Endothelial cell of umbilical vein (primary cell): Measurements from ENCODE around the gene OPCML. TPM values are rescaled to one million over a fixed set of nuclear protein-coding genes. Genes with fewer than 3 reads are reported as not detected.

ENCODE experiments used
- BruUV-seq: library from RNA; stranded (reverse); fragments of 400-500 nt; replicated peaks from 2 replicates; lab custom pipeline; 2021; lab: Mats Ljungman, UMichigan
- CTCF ChIA-PET: fragments of 300-600, 350-600 bp; sonication (Branson Sonifier 250); formaldehyde crosslinking; loops from one replicate; lab custom pipeline; 2021; ENCODE audit warnings: antibody characterized with exemption, inconsistent platforms; lab: Charles Lee
- POLR2A ChIA-PET: fragments of 300-600, 350-600 bp; sonication (Branson Sonifier 250); formaldehyde crosslinking; loops from one replicate; lab custom pipeline; 2021; ENCODE audit warnings: antibody characterized with exemption, inconsistent platforms; lab: Charles Lee
- DNase-seq: peaks from one replicate; pipeline ENCODE4 v3.0.0-alpha.2; 2011; ENCODE audit warnings: low read depth, low spot score
- FAIRE-seq: peaks from 2 replicates; lab custom pipeline; 2011; peaks lifted over from hg19 to GRCh38; lab: Jason Lieb, UNC
- H2AFZ ChIP-seq: 2 replicates; pipeline ENCODE4 v1.6.0; 2012; ENCODE audit warnings: low read depth, low read length, control low read depth, inconsistent platforms
- H3K27ac ChIP-seq: 2 replicates; pipeline ENCODE4 v1.5.1; 2011; ENCODE audit warnings: low read depth, mild to moderate bottlenecking, control low read depth, low read length, moderate library complexity; ENCODE audit not compliant: insufficient read depth
- H3K27me3 ChIP-seq, 2 experiments: 2 replicates each; pipeline versions ENCODE4 v1.6.0 to v1.6.1; 2011; ENCODE audit warnings: low read length in 2 of 2, mixed read lengths in 1 of 2; ENCODE audit not compliant: control insufficient read depth in 2 of 2, insufficient read depth in 2 of 2
- H3K36me3 ChIP-seq, 2 experiments: 2 replicates in 1 of 2; 3 replicates in 1 of 2; pipeline ENCODE4 v1.5.1; 2011; ENCODE audit warnings: low read length in 2 of 2, mild to moderate bottlenecking in 1 of 2, moderate library complexity in 1 of 2; ENCODE audit not compliant: control insufficient read depth in 2 of 2, insufficient read depth in 2 of 2; ENCODE audit errors: extremely low read depth in 1 of 2
- H3K4me1 ChIP-seq: 3 replicates; pipeline ENCODE4 v1.5.1; 2011; ENCODE audit warnings: mild to moderate bottlenecking, low read length; ENCODE audit not compliant: control insufficient read depth, insufficient read depth; ENCODE audit errors: extremely low read depth
- H3K4me2 ChIP-seq: 2 replicates; pipeline ENCODE4 v1.6.1; 2011; ENCODE audit warnings: low read length, control low read depth, mixed read lengths; ENCODE audit not compliant: insufficient read depth
- H3K4me3 ChIP-seq, 3 experiments: fragments of 200-600 bp in 1 of 3; sonication (generic), shearing (Covaris generic) in 1 of 3; replicated peaks in 1 of 3; 2 replicates each; pipeline ENCODE4 v1.5.1; 2011 to 2016; ENCODE audit warnings: control low read depth in 3 of 3, low read length in 3 of 3, mild to moderate bottlenecking in 2 of 3, inconsistent platforms in 1 of 3, low read depth in 1 of 3, moderate library complexity in 1 of 3; ENCODE audit not compliant: insufficient read depth in 1 of 3
- H3K79me2 ChIP-seq: 2 replicates; pipeline ENCODE4 v1.6.0; 2012; ENCODE audit warnings: low read length, inconsistent platforms; ENCODE audit not compliant: control insufficient read depth, insufficient read depth
- H3K9ac ChIP-seq: replicated peaks from 2 replicates; pipeline ENCODE3; 2011; ENCODE audit warnings: low read length, control low read depth; ENCODE audit not compliant: insufficient read depth; ENCODE audit errors: extremely low read depth
- H3K9me1 ChIP-seq: replicated peaks from 3 replicates; pipeline ENCODE4 v1.6.0; 2011; ENCODE audit warnings: mild to moderate bottlenecking, low read length; ENCODE audit not compliant: control insufficient read depth, insufficient read depth; ENCODE audit errors: extremely low read depth
- H3K9me3 ChIP-seq: replicated peaks from 2 replicates; pipeline ENCODE4 v1.5.1; 2012; ENCODE audit warnings: low read length, inconsistent platforms; ENCODE audit not compliant: control insufficient read depth, insufficient read depth
- H4K20me1 ChIP-seq: replicated peaks from 2 replicates; pipeline ENCODE3; 2011; ENCODE audit warnings: mild to moderate bottlenecking, low read length; ENCODE audit not compliant: control insufficient read depth, insufficient read depth; ENCODE audit errors: extremely low read depth
- CTCF ChIP-seq, 2 donors: IDR thresholded peaks; 1 replicate in 1 of 2; 2 replicates in 1 of 2; pipeline ENCODE4 v1.5.1; 2011; ENCODE audit warnings: low read length in 2 of 2, mild to moderate bottlenecking in 2 of 2, moderate library complexity in 2 of 2, control low read depth in 1 of 2, inconsistent platforms in 1 of 2, low read depth in 1 of 2; ENCODE audit not compliant: insufficient read depth in 1 of 2; ENCODE audit errors: extremely low read depth in 1 of 2
- EZH2 ChIP-seq: IDR thresholded peaks from 2 replicates; pipeline ENCODE4 v1.6.1; 2012; ENCODE audit warnings: borderline replicate concordance, low read depth, mild to moderate bottlenecking, moderate library complexity, low read length, inconsistent platforms; ENCODE audit not compliant: severe bottlenecking
- FOS ChIP-seq: IDR thresholded peaks from 2 replicates; pipeline ENCODE4 v1.6.1; 2011; ENCODE audit warnings: mild to moderate bottlenecking, low read length, moderate library complexity, borderline replicate concordance; ENCODE audit not compliant: insufficient read depth
- GATA2 ChIP-seq: IDR thresholded peaks from 2 replicates; pipeline ENCODE4 v1.7.0; 2011; ENCODE audit warnings: low read depth, mild to moderate bottlenecking, moderate library complexity, mixed read lengths, low read length; ENCODE audit not compliant: insufficient read length, insufficient read depth
- JUN ChIP-seq: IDR thresholded peaks from 2 replicates; pipeline ENCODE4 v1.6.1; 2011; ENCODE audit warnings: borderline replicate concordance, low read depth; ENCODE audit not compliant: insufficient read length, insufficient read depth
- MAX ChIP-seq: IDR thresholded peaks from 2 replicates; pipeline ENCODE4 v1.6.1; 2011; ENCODE audit not compliant: insufficient read depth, insufficient read length
- MYC ChIP-seq: IDR thresholded peaks from one replicate; pipeline ENCODE4 v1.6.1; 2011; ENCODE audit warnings: mild to moderate bottlenecking, low read depth, low read length
- POLR2A ChIP-seq: IDR thresholded peaks from 2 replicates; pipeline ENCODE4 v1.6.1; 2012; ENCODE audit warnings: low read depth, mild to moderate bottlenecking, control low read depth, low read length
- POLR2AphosphoS5 ChIP-seq: IDR thresholded peaks from 2 replicates; pipeline ENCODE4 v1.6.1; 2012; ENCODE audit warnings: low read depth, mild to moderate bottlenecking, control low read depth, low read length, moderate library complexity; ENCODE audit not compliant: insufficient read depth
- dilution Hi-C: fragments of 300-500 bp; cut with MboI; formaldehyde crosslinking; loops from one replicate; pipeline ENCODE4 v1.15.0; 2019; ENCODE audit warnings: low sequenced_read_pairs; ENCODE audit not compliant: extremely low pct_ligation_motif_present
- intact Hi-C: fragments of 100-400 bp; cut with micrococcal nuclease; formaldehyde crosslinking; loops from one replicate; pipeline ENCODE4 v1.10.0; 2022
- polyA plus RNA-seq, 4 experiments: library from polyadenylated mRNA; depleted of rRNA in 3 of 4; stranded (reverse) in 3 of 4; unstranded in 1 of 4; fragments of >200 nt; gene quantifications; 2 replicates each; pipeline versions ENCODE4 v1.2.1 to v1.2.3, GENCODE V29; 2011 to 2012; ENCODE audit warnings: missing spikeins in 1 of 4
- total RNA-seq: library from RNA; stranded (reverse); gene quantifications from 2 replicates; pipeline ENCODE4 v1.2.3, GENCODE V29; 2021

The OPCML gene
- total and polyA plus RNA-seq, 2 donors (not counting 3 experiments of a cell fraction or from before 2014, with no cell fraction given) = not detected

- H3K9me3 ChIP-seq = no peaks in the 10 kb centered on the region
- CTCF ChIA-PET = no interaction called here
- no peak overlapping the region for H3K4me3 ChIP-seq
- no peaks in the 10 kb centered on the region for H3K36me3 ChIP-seq
- POLR2A ChIA-PET = no interaction called here
- no peak overlapping the region for H3K27ac ChIP-seq
- no peak overlapping the region for H3K9ac ChIP-seq
- no peaks in the 10 kb centered on the region for H3K79me2 ChIP-seq
- no peak overlapping the region for H3K4me2 ChIP-seq
- BruUV-seq = no TSS peak
- no peaks in the 10 kb centered on the region for H4K20me1 ChIP-seq
- no peaks in the 10 kb centered on the region for H3K4me1 ChIP-seq
- dilution Hi-C loops = no loop called here
- intact Hi-C loops = no loop called here
- TF ChIP-seq EZH2 (no peak), MYC (no peak), CTCF (IDR thresholded peaks at IDR 0.05; ENCODE audit: extremely low read depth in 1 of 2, insufficient read depth in 1 of 2, low read depth in 1 of 2, low read length in 2 of 2) (no peak), POLR2A (no peak), GATA2 (no peak), MAX (no peak), FOS (no peak), POLR2AphosphoS5 (no peak), JUN (no peak)
- no peaks in the 10 kb centered on the region for H3K27me3 ChIP-seq
- FAIRE-seq = no peak
- DNase-seq = no peak
- H3K9me1 ChIP-seq = no peaks in the 10 kb centered on the region
- no peak overlapping the region for H2AFZ ChIP-seq
Observed at GRCh38 chr11:132610791-132611190, 921.5 kb downstream of the OPCML start.
